PC-9 (cell line): ENCODE data around the gene C11orf98. TPM values are rescaled to one million over a fixed set of nuclear protein-coding genes. Genes with fewer than 3 reads are reported as not detected.

Experiments used
- BruUV-seq: library from RNA; stranded (reverse); fragments of 400-500 nt; replicated peaks from 2 replicates; lab custom pipeline; 2021; lab: Mats Ljungman, UMichigan
- CTCF ChIA-PET: fragments of 300-600 bp; sonication (Branson Sonifier 250); formaldehyde crosslinking; loops from one replicate; lab custom pipeline; 2022; ENCODE audit warnings: antibody characterized with exemption; lab: Charles Lee
- POLR2A ChIA-PET: fragments of 300-600 bp; sonication (Branson Sonifier 250); formaldehyde crosslinking; loops from one replicate; lab custom pipeline; 2022; ENCODE audit warnings: antibody characterized with exemption; ENCODE audit not compliant: unreplicated experiment; lab: Charles Lee
- DNase-seq, 2 experiments: peaks; one replicate each; pipeline versions ENCODE4 v3.0.0 to v3.0.0-alpha.2; 2015 to 2022; ENCODE audit warnings: mixed read lengths in 1 of 2
- H2AFZ ChIP-seq: fragments of 200-600 bp; sonication (generic); 2 replicates; pipeline ENCODE4 v1.8.1; 2017; ENCODE audit warnings: antibody characterized with exemption
- H3F3A ChIP-seq: fragments of 200-600 bp; sonication (generic); 2 replicates; pipeline ENCODE4 v1.8.1; 2017; ENCODE audit warnings: antibody characterized with exemption, mild to moderate bottlenecking, low read depth; ENCODE audit not compliant: insufficient read depth
- H3K27ac ChIP-seq: fragments of 200-600 bp; sonication (generic); 2 replicates; pipeline ENCODE4 v1.6.1; 2016; ENCODE audit warnings: mixed run types
- H3K27me3 ChIP-seq: fragments of 200-600 bp; sonication (generic); 2 replicates; pipeline ENCODE4 v1.6.1; 2016; ENCODE audit warnings: low read depth, mixed run types; ENCODE audit not compliant: insufficient read depth
- H3K36me3 ChIP-seq: fragments of 200-600 bp; sonication (generic); 2 replicates; pipeline ENCODE4 v1.6.1; 2016; ENCODE audit warnings: low read depth, mixed run types
- H3K4me1 ChIP-seq: fragments of 200-600 bp; sonication (generic); replicated peaks from 2 replicates; pipeline ENCODE4 v1.6.1; 2016; ENCODE audit warnings: mixed run types; ENCODE audit not compliant: insufficient read depth
- H3K4me2 ChIP-seq: fragments of 200-600 bp; sonication (generic); 2 replicates; pipeline ENCODE4 v1.6.1; 2017; ENCODE audit warnings: mixed run types
- H3K4me3 ChIP-seq: fragments of 200-600 bp; sonication (generic); 2 replicates; pipeline ENCODE4 v1.6.1; 2016; ENCODE audit warnings: mixed run types
- H3K79me2 ChIP-seq: fragments of 200-600 bp; sonication (generic); 2 replicates; pipeline ENCODE4 v1.6.1; 2017; ENCODE audit warnings: low read depth, mixed run types
- H3K9me2 ChIP-seq: fragments of 200-600 bp; sonication (generic); 2 replicates; pipeline ENCODE4 v1.8.1; 2017; ENCODE audit warnings: mild to moderate bottlenecking; ENCODE audit not compliant: insufficient read depth
- H3K9me3 ChIP-seq: fragments of 200-600 bp; sonication (generic); 2 replicates; pipeline ENCODE4 v1.8.1; 2016; ENCODE audit warnings: low read depth; ENCODE audit not compliant: insufficient read depth
- H4K20me1 ChIP-seq: fragments of 200-600 bp; sonication (generic); 2 replicates; pipeline ENCODE4 v1.8.1; 2017; ENCODE audit not compliant: insufficient read depth
- CTCF ChIP-seq: fragments of 200-600 bp; sonication (generic); conservative IDR thresholded peaks from 2 replicates; pipeline ENCODE4 v1.6.1; 2017; ENCODE audit warnings: mixed run types, antibody characterized with exemption, mild to moderate bottlenecking, moderate library complexity
- EZH2 ChIP-seq: fragments of 200-600 bp; sonication (generic); IDR thresholded peaks from 2 replicates; pipeline ENCODE4 v1.8.0; 2017; ENCODE audit warnings: antibody characterized with exemption, low read depth
- intact Hi-C: fragments of 100-400 bp; cut with micrococcal nuclease; formaldehyde crosslinking; loops from one replicate; pipeline ENCODE4 v1.10.0; 2022; ENCODE audit not compliant: unreplicated experiment
- total RNA-seq: library from RNA; stranded (reverse); gene quantifications from 2 replicates; pipeline ENCODE4 v1.2.3, GENCODE V29; 2021

Gene C11orf98
- total RNA-seq, 1 experiment from 2014 or later, result 94.9 TPM

DNA sequence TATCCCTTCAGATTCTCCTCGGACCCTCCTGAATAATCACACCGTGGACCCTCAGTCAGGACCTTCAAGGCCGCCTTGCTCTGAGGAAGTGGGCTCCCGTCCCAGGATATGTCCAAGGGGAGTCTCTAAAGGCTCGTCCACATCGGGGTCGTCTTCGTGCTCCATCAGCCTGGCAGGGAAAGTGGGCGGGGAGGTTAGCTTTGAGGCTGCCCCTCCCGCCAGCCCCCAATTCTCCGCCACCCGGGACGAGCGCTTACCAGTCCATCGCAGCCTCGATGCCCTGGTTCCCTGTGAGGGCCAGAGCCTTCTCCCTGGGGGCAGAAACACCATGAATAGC is 13.4 kb upstream of the C11orf98 start:
- 0 out of 2 replicates have a peak, but pooled peaks cover 26% of the 10 kb centered on the region for H3K36me3 ChIP-seq
- peak overlapping the region; percentile 76 for H3K4me3 ChIP-seq
- peak overlapping the region; percentile 37 for H3K27ac ChIP-seq
- H3K4me2 ChIP-seq, result peak overlapping the region; percentile 81
- no peak for TF ChIP-seq CTCF
- TF ChIP-seq EZH2, result no peak
- ChIA-PET CTCF (no interaction called here), POLR2A (interaction anchor here (0.5 to 1.0 kb wide), 2 partner anchors 10 to 87 kb away, joined by 3 to 9 read pairs; partner anchors contain the start of gene TUT1)
- no peaks in the 10 kb centered on the region for H3K9me3 ChIP-seq
- H3K27me3 ChIP-seq, result no peaks in the 10 kb centered on the region
- no peak for DNase-seq
- H3K4me1 ChIP-seq, result peaks cover 34% of the 10 kb centered on the region
- BruUV-seq, result no TSS peak
- H3K9me2 ChIP-seq, result no peaks in the 10 kb centered on the region
- intact Hi-C loops, result loop anchor here (2.0 to 10.0 kb wide), 3 partner anchors 16 to 109 kb away; partner anchors contain the start of genes POLR2G and TMEM179B
- 0 out of 2 replicates have a peak, but pooled peaks cover 5% of the 10 kb centered on the region for H4K20me1 ChIP-seq
- H2AFZ ChIP-seq, result peak overlapping the region; percentile 85
- peaks cover 41% of the 10 kb centered on the region for H3K79me2 ChIP-seq
- peaks cover 61% of the 10 kb centered on the region for H3F3A ChIP-seq

DNA sequence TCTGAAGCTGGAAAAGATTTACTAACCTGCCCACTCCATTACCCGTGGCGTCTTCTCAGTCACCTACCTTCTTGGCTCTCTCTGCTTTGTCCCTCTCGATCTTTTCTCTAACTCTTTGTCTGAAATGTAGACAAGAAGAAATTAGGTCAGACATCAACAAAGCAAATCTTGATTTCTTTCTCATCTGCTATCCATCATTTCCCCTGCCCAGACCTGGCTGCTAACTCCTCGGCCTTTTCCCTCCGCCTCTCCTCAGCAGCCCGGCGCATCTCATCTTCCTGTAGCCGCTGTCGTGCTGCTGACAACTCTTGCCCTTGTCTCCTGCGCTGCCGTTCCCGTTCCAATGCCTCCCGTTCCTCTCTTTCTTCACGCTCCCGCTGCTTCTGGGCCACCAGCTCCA is 12.7 kb upstream of the C11orf98 start:
- H3K4me3 ChIP-seq, result peak overlapping the region; percentile 76
- H3F3A ChIP-seq, result peaks cover 68% of the 10 kb centered on the region
- H3K9me3 ChIP-seq, result no peaks in the 10 kb centered on the region
- no peak overlapping the region for H2AFZ ChIP-seq
- H3K27ac ChIP-seq, result peak overlapping the region; percentile 37; the same call in 1 of the 2 replicates
- ChIA-PET CTCF (no interaction called here), POLR2A (interaction anchor here (1.0 kb wide), 1 partner anchor 87 kb away, joined by 3 read pairs; the partner anchor contains the start of gene TUT1)
- H3K9me2 ChIP-seq, result no peaks in the 10 kb centered on the region
- BruUV-seq, result no TSS peak
- TF ChIP-seq EZH2, result no peak
- TF ChIP-seq CTCF, result no peak
- no peaks in the 10 kb centered on the region for H3K27me3 ChIP-seq
- DNase-seq, result no peak
- peaks cover 48% of the 10 kb centered on the region for H3K79me2 ChIP-seq
- 0 out of 2 replicates have a peak, but pooled peaks cover 5% of the 10 kb centered on the region for H4K20me1 ChIP-seq
- intact Hi-C loops, result loop anchor here (2.0 to 10.0 kb wide), 3 partner anchors 17 to 110 kb away; partner anchors contain the start of genes POLR2G and TMEM179B
- peak overlapping the region; percentile 81 for H3K4me2 ChIP-seq
- H3K4me1 ChIP-seq, result peaks cover 41% of the 10 kb centered on the region
- peaks cover 26% of the 10 kb centered on the region; the same call in 1 of the 2 replicates for H3K36me3 ChIP-seq

DNA sequence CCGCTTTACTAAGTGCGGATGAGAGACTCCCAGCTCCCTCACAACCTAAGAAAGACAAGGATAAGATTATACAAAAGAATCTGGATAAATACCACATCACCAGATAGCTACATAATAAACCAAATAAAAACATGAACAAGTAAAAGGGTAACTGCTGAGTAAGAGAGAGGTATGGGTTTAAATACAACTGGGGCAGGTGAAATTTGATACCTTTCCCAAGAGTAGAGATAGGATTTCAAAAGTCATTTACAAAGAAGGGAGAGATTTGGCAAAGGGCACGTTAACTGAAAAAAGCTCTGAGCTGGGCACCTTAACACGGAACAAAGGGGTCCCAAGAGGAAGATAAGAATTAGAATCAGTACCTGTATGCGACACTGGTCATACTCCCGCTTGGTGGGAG is 12.1 kb upstream of the C11orf98 start:
- no peaks in the 10 kb centered on the region for H3K9me2 ChIP-seq
- H3K79me2 ChIP-seq, result peaks cover 53% of the 10 kb centered on the region
- peaks cover 44% of the 10 kb centered on the region for H3K4me1 ChIP-seq
- peaks cover 26% of the 10 kb centered on the region; the same call in 1 of the 2 replicates for H3K36me3 ChIP-seq
- H3K4me2 ChIP-seq, result peak overlapping the region; percentile 81
- intact Hi-C loops, result loop anchor here (5.0 to 10.0 kb wide), 2 partner anchors 88 to 110 kb away; partner anchors contain the start of genes POLR2G and TMEM179B
- TF ChIP-seq EZH2 (no peak), CTCF (no peak)
- H2AFZ ChIP-seq, result no peak overlapping the region
- no TSS peak for BruUV-seq
- DNase-seq, result no peak
- H3K27ac ChIP-seq, result peak overlapping the region; percentile 37; the same call in 1 of the 2 replicates
- CTCF ChIA-PET, result interaction anchor here (0.5 to 0.6 kb wide), 2 partner anchors 198 to 301 kb away, joined by 3 to 5 read pairs; no protein-coding TSS in a partner anchor
- peaks cover 72% of the 10 kb centered on the region for H3F3A ChIP-seq
- 0 out of 2 replicates have a peak, but pooled peaks cover 5% of the 10 kb centered on the region for H4K20me1 ChIP-seq
- peak overlapping the region; percentile 76; the same call in 1 of the 2 replicates for H3K4me3 ChIP-seq
- no peaks in the 10 kb centered on the region for H3K27me3 ChIP-seq
- POLR2A ChIA-PET, result interaction anchor here (0.6 to 0.7 kb wide), 3 partner anchors 21 to 885 kb away, joined by 6 to 9 read pairs (median 6); partner anchors contain the start of genes FEN1 and TMEM258
- H3K9me3 ChIP-seq, result no peaks in the 10 kb centered on the region
